Thyroid gland (tissue), 4 donors: ENCODE data around the gene JADE3. TPM values are rescaled to one million over a fixed set of nuclear protein-coding genes. Genes with fewer than 3 reads are reported as not detected.

Experiments used
- DNase-seq, 2 donors: peaks; one replicate each; pipeline ENCODE4 v3.0.0-alpha.2; 2019
- H3K27ac ChIP-seq, 3 donors: fragments of 200-600 bp; sonication (generic); 1 replicate in 2 of 3; 2 replicates in 1 of 3; pipeline ENCODE4 v1.5.1; 2016 to 2019; ENCODE audit warnings: mild to moderate bottlenecking in 1 of 3, moderate library complexity in 1 of 3
- H3K27me3 ChIP-seq: fragments of 200-600 bp; sonication (generic); one replicate; pipeline ENCODE4 v1.5.1; 2019
- H3K36me3 ChIP-seq, 2 donors: fragments of 200-600 bp; sonication (generic); one replicate each; pipeline ENCODE4 v1.5.1; 2016 to 2019
- H3K4me1 ChIP-seq, 2 donors: fragments of 200-600 bp; sonication (generic); one replicate each; pipeline ENCODE4 v1.5.1; 2017 to 2019
- H3K4me3 ChIP-seq, 3 donors: fragments of 200-600 bp; sonication (generic); replicated peaks in 1 of 3; 1 replicate in 2 of 3; 2 replicates in 1 of 3; pipeline ENCODE4 v1.5.1; 2016; ENCODE audit warnings: mild to moderate bottlenecking in 1 of 3
- H3K9me3 ChIP-seq: fragments of 200-600 bp; sonication (generic); one replicate; pipeline ENCODE4 v1.5.1; 2017
- POLR2A ChIP-seq, 2 donors: fragments of 450-650 bp; IDR thresholded peaks; one replicate each; pipeline ENCODE4 v1.6.1; 2017; ENCODE audit warnings: antibody characterized with exemption in 2 of 2, mild to moderate bottlenecking in 2 of 2, moderate library complexity in 1 of 2
- WGBS, 2 donors: methylation state at CpG; one replicate each; pipeline ENCODE4 v1.1.5; 2017; 5-methylcytosine and 5-hydroxymethylcytosine counted together
- intact Hi-C: fragments of 100-400 bp; cut with DNase I; formaldehyde crosslinking; loops from one replicate; pipeline ENCODE4 v1.15.1; 2023
- total RNA-seq, 4 donors: library from RNA; depleted of rRNA; stranded (reverse); fragments of >200 nt; gene quantifications; one replicate each; pipeline ENCODE4 v1.2.3, GENCODE V29; 2016
- TF ChIP-seq, protein P1 (sequence below), 6 experiments: fragments of 200-600 bp in 3 of 6; fragments of 450-650 bp in 3 of 6; sonication (generic) in 3 of 6; IDR thresholded peaks; one replicate each; pipeline ENCODE4 v1.5.1; 2016 to 2019; ENCODE audit warnings: antibody characterized with exemption in 6 of 6, mild to moderate bottlenecking in 2 of 6, inconsistent platforms in 1 of 6, moderate library complexity in 1 of 6

JADE3 gene
- total RNA-seq, 4 donors from 2014 or later, result 6.0 to 8.5 (median 7.8) TPM

DNA sequence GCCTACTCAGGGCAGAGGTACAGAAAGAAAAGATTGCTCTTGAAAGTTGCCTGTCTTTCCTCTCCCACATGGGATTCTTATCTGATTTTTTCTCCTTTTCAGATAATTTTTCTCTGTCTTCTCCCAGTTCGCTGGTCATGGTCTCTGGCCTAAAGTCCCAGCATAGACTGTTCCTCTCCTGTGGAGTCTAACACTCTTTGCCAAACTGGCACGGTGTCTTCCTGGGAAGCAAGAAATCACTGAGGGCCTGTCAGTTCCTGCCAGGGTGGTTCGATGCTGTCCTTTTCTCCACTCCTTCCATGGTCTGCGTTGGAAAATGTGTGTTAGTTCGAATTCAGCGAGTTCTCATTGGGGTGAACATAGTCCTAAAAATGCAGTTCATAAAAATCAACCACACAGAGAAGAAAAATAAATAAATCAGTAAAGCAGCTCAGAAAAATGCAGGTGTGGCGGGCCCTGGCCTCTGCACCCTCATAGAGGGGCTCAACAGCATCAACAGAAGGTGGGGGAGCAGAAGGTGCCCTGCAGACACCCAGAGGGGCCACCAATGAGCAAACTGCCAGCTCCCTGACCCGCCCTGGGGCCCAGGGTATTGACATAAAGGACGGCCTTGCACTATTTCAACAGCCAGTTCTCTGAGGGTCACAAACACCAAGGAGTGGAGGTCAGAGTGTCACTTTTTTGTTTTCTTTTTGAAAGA is 168.1 kb downstream of the JADE3 start:
- intact Hi-C loops, result no loop called here
- TF ChIP-seq, protein P1, sequence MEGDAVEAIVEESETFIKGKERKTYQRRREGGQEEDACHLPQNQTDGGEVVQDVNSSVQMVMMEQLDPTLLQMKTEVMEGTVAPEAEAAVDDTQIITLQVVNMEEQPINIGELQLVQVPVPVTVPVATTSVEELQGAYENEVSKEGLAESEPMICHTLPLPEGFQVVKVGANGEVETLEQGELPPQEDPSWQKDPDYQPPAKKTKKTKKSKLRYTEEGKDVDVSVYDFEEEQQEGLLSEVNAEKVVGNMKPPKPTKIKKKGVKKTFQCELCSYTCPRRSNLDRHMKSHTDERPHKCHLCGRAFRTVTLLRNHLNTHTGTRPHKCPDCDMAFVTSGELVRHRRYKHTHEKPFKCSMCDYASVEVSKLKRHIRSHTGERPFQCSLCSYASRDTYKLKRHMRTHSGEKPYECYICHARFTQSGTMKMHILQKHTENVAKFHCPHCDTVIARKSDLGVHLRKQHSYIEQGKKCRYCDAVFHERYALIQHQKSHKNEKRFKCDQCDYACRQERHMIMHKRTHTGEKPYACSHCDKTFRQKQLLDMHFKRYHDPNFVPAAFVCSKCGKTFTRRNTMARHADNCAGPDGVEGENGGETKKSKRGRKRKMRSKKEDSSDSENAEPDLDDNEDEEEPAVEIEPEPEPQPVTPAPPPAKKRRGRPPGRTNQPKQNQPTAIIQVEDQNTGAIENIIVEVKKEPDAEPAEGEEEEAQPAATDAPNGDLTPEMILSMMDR (IDR thresholded peaks at IDR 0.05), result no peak
- no peak for TF ChIP-seq POLR2A (IDR thresholded peaks at IDR 0.05)
- H3K36me3 ChIP-seq, result no peaks in the 10 kb centered on the region
- WGBS, 2 donors, result 76 to 82% methylated on average over 9 of the region's 9 CpGs
- H3K27ac ChIP-seq, result no peak overlapping the region
- no peaks in the 10 kb centered on the region for H3K9me3 ChIP-seq
- no peaks in the 10 kb centered on the region for H3K27me3 ChIP-seq
- DNase-seq, result peak in 1 of 2 donors; percentile 11
- H3K4me3 ChIP-seq, result no peak overlapping the region
- H3K4me1 ChIP-seq, result no peaks in the 10 kb centered on the region

DNA sequence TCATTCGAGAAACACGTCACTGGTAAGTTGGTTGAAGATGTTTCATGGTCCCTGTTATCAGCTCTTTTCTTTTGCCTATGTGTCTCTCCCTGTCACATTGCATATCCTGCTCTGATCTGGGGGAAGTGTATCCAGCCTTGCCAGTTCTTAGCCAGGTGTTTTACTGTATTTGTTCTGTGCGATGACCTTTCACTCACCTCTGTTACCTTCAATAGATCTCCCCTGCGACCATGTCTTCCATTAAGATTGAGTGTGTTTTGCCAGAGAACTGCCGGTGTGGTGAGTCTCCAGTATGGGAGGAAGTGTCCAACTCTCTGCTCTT is 168.7 kb downstream of the JADE3 start:
- H3K9me3 ChIP-seq, result no peaks in the 10 kb centered on the region
- 78 to 82% methylated on average over 5 of the region's 5 CpGs for WGBS, 2 donors
- intact Hi-C loops, result no loop called here
- TF ChIP-seq, protein P1 (IDR thresholded peaks at IDR 0.05), result no peak
- no peak for TF ChIP-seq POLR2A (IDR thresholded peaks at IDR 0.05)
- H3K4me3 ChIP-seq, result no peak overlapping the region
- H3K4me1 ChIP-seq, result no peaks in the 10 kb centered on the region
- H3K27me3 ChIP-seq, result no peaks in the 10 kb centered on the region
- H3K27ac ChIP-seq, result no peak overlapping the region
- DNase-seq, result no peak
- H3K36me3 ChIP-seq, result no peaks in the 10 kb centered on the region

DNA sequence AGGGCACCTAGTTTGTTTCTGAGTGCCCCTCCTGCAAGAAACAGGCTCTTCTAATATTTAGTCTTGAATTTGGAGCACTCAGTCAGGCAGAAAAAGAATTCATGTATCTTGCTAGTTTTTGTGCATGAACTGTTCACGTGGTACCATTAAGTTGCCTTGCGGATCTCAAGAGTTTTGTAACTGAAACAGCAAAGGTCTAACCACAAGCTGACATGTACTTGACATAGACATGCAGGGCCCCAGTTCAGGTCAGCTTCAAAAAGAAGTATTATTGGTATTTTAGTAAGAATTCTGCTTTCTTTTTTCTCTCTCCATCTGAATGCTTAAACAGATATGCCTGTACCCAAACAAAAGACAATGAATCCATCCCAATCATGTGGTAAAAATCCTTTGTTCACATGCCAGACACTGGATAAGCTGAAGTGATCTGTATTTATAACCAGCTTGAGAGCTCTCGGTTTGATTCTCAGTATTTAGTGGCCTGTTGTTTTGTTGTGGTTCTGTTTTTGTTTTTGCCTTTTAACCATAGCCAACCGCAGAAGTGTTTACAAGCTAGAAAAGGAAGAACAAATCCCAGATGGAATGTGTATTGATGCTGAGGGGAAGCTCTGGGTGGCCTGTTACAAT is 179.0 kb downstream of the JADE3 start:
- TF ChIP-seq, protein P1 (IDR thresholded peaks at IDR 0.05), result no peak
- no peak for TF ChIP-seq POLR2A (IDR thresholded peaks at IDR 0.05)
- H3K4me3 ChIP-seq, result no peak overlapping the region
- H3K9me3 ChIP-seq, result no peaks in the 10 kb centered on the region
- peaks cover 0 to 16% of the 10 kb centered on the region in 2 donors for H3K4me1 ChIP-seq
- 11 to 16% methylated on average over 3 to 4 of the region's 4 CpGs for WGBS, 2 donors
- H3K27ac ChIP-seq, result peak overlapping the region; percentile 25 to 73 (median 50)
- intact Hi-C loops, result no loop called here
- H3K27me3 ChIP-seq, result no peaks in the 10 kb centered on the region
- H3K36me3 ChIP-seq, result no peaks in the 10 kb centered on the region
- DNase-seq, result peak; percentile 8 to 9

- no peak overlapping the region for H3K4me3 ChIP-seq
- 0 to 6% methylated on average over 1 of the region's 1 CpG for WGBS, 2 donors
- H3K27ac ChIP-seq, result no peak overlapping the region
- DNase-seq, result no peak
- H3K4me1 ChIP-seq, result peaks cover 0 to 16% of the 10 kb centered on the region in 2 donors
- TF ChIP-seq POLR2A (IDR thresholded peaks at IDR 0.05), result no peak
- TF ChIP-seq, protein P1 (IDR thresholded peaks at IDR 0.05), result peak in 4 of 6 experiments; percentile 33 to 56 (median 46)
- intact Hi-C loops, result no loop called here
- no peaks in the 10 kb centered on the region for H3K27me3 ChIP-seq
- H3K36me3 ChIP-seq, result no peaks in the 10 kb centered on the region
- no peaks in the 10 kb centered on the region for H3K9me3 ChIP-seq
Measured at GRCh38 chrX:47093248-47093647, 181.0 kb downstream of the JADE3 start.

DNA sequence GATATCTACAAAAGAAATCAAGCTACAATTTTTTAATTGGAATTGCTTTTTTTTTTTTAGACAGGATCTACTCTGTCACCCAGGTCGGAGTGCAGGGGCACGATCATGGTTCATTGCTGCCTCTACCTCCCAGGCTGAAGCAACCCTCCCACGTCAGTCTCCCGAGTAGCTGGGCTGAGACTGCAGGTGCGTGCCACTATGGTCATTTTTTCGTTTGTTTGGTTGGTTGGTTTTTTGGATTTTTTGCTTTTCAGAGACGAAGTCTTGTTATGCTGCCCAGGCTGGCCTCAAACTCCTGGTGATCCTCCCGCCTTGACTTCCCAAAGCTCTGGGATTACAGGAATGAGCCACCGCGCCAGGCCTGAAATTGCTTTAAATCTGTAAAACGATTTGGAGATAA is 181.6 kb downstream of the JADE3 start:
- 92 to 94% methylated on average over 11 of the region's 11 CpGs for whole genome bisulfite sequencing, 2 donors
- H3K27ac ChIP-seq, result no peak overlapping the region
- no peaks in the 10 kb centered on the region for H3K27me3 ChIP-seq
- H3K9me3 ChIP-seq, result no peaks in the 10 kb centered on the region
- no peak for DNase-seq
- no peak overlapping the region for H3K4me3 ChIP-seq
- TF ChIP-seq, protein P1 (IDR thresholded peaks at IDR 0.05), result no peak
- TF ChIP-seq POLR2A (IDR thresholded peaks at IDR 0.05), result no peak
- no peaks in the 10 kb centered on the region for H3K36me3 ChIP-seq
- intact Hi-C loops, result no loop called here
- H3K4me1 ChIP-seq, result peaks cover 0 to 16% of the 10 kb centered on the region in 2 donors
